ENCODE measurements around the gene SERPINA12. TPM values are rescaled to one million over a fixed set of nuclear protein-coding genes. Genes with fewer than 3 reads are reported as not detected.

The SERPINA12 gene
- total and polyA plus RNA-seq, 10 of the 15 experiments (the other 5 are each of a cell fraction or from before 2014, with no cell fraction given), result not detected

DNA sequence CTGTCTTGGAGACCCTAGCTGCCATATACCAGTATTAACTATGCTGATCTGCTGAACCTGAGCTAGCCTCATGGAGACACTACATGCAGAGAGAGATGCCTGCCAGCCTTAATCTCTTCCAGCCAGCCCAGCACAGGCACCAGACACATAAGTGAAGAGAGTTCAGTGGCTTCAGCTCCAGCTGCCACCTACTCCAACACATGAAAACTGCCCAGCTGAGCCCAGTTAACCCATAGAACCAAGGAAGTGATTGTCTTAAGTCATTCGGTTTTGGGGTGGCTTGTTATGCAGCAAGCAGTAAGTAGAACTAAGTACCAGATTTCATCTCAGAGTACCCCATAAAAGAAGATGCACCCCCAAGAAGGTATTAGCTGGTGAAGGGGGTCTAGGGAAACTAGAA, 64.3 kb downstream of the SERPINA12 start:
- RAD21 ChIA-PET (ENCODE audit: unreplicated experiment), result interaction anchor here (1.1 kb wide), 1 partner anchor 41 kb away, joined by 3 read pairs; no protein-coding TSS in a partner anchor
- BruUV-seq (replicated peaks), result no TSS peak

More for the DNA sequence above, 64.3 kb downstream of the SERPINA12 start:
- Histone ChIP-seq H3K27ac (ENCODE audit: control insufficient read depth, insufficient read depth) (no peak overlapping the region), H3K9ac (ENCODE audit: control insufficient read depth, insufficient read depth, low read length) (no peak overlapping the region), H3K4me3 (no peak overlapping the region), H3K79me2 (ENCODE audit: control insufficient read depth, insufficient read depth, low read length) (no peaks in the 10 kb centered on the region), H3K4me2 (ENCODE audit: control insufficient read depth, insufficient read depth) (no peak overlapping the region), H3K36me3 (ENCODE audit: control insufficient read depth in 2 of 2, insufficient read depth in 2 of 2, low read length in 1 of 2) (no peaks in the 10 kb centered on the region), H3K27me3 (replicated peaks in 1 of 2; ENCODE audit: control insufficient read depth in 2 of 2, insufficient read depth in 2 of 2, low read length in 1 of 2) (no peaks in the 10 kb centered on the region; a peak in 2 of 4 replicates), H4K20me1 (ENCODE audit: control insufficient read depth, insufficient read depth) (no peaks in the 10 kb centered on the region), H3K9me3 (replicated peaks; ENCODE audit: control insufficient read depth, insufficient read depth, low read length) (no peaks in the 10 kb centered on the region; the same call in 2 of the 3 replicates), H3K4me1 (ENCODE audit: control insufficient read depth, insufficient read depth, low read length) (no peaks in the 10 kb centered on the region), H2AFZ (ENCODE audit: control insufficient read depth, low read depth, low read length) (no peak overlapping the region)
- POLR2A ChIA-PET, result no interaction called here
- TF ChIP-seq SIX5 (IDR thresholded peaks at IDR 0.05; ENCODE audit: low read depth, low read length, severe bottlenecking), result no peak
- TF ChIP-seq ZBED1 (IDR thresholded peaks at IDR 0.05; ENCODE audit: borderline replicate concordance), result no peak
- TF ChIP-seq STAT3 (IDR thresholded peaks at IDR 0.05; ENCODE audit: low read depth, low read length), result no peak
- TF ChIP-seq CHD4 (IDR thresholded peaks at IDR 0.05), result no peak
- TF ChIP-seq BHLHE40 (IDR thresholded peaks at IDR 0.05; ENCODE audit: borderline replicate concordance in 1 of 2, low read depth in 2 of 2, low read length in 1 of 2), result no peak
- no peak for TF ChIP-seq NBN (IDR thresholded peaks at IDR 0.05)
- no peak for TF ChIP-seq TCF12 (IDR thresholded peaks at IDR 0.05; ENCODE audit: low read depth, low read length)
- no peak for TF ChIP-seq TCF7 (IDR thresholded peaks at IDR 0.05; ENCODE audit: borderline replicate concordance)
- TF ChIP-seq MEF2B (IDR thresholded peaks at IDR 0.05; ENCODE audit: partially characterized antibody, poor library complexity, severe bottlenecking), result no peak
- TF ChIP-seq HCFC1 (IDR thresholded peaks at IDR 0.05; ENCODE audit: low read length), result no peak
- no peak for TF ChIP-seq HDAC6 (IDR thresholded peaks at IDR 0.05; ENCODE audit: unreplicated experiment)
- no peak for TF ChIP-seq SIN3A (IDR thresholded peaks at IDR 0.05; ENCODE audit: low read depth, low read length)
- TF ChIP-seq BMI1 (IDR thresholded peaks at IDR 0.05; ENCODE audit: borderline replicate concordance), result no peak
- no peak for TF ChIP-seq CEBPB (IDR thresholded peaks at IDR 0.05; ENCODE audit: borderline replicate concordance in 1 of 2, low read depth in 2 of 2, low read length in 2 of 2)
- TF ChIP-seq, protein P1, sequence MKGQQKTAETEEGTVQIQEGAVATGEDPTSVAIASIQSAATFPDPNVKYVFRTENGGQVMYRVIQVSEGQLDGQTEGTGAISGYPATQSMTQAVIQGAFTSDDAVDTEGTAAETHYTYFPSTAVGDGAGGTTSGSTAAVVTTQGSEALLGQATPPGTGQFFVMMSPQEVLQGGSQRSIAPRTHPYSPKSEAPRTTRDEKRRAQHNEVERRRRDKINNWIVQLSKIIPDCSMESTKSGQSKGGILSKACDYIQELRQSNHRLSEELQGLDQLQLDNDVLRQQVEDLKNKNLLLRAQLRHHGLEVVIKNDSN (IDR thresholded peaks at IDR 0.05; ENCODE audit: borderline replicate concordance, extremely low read length, insufficient read depth, low read depth, low read length), result no peak
- TF ChIP-seq, protein P2, sequence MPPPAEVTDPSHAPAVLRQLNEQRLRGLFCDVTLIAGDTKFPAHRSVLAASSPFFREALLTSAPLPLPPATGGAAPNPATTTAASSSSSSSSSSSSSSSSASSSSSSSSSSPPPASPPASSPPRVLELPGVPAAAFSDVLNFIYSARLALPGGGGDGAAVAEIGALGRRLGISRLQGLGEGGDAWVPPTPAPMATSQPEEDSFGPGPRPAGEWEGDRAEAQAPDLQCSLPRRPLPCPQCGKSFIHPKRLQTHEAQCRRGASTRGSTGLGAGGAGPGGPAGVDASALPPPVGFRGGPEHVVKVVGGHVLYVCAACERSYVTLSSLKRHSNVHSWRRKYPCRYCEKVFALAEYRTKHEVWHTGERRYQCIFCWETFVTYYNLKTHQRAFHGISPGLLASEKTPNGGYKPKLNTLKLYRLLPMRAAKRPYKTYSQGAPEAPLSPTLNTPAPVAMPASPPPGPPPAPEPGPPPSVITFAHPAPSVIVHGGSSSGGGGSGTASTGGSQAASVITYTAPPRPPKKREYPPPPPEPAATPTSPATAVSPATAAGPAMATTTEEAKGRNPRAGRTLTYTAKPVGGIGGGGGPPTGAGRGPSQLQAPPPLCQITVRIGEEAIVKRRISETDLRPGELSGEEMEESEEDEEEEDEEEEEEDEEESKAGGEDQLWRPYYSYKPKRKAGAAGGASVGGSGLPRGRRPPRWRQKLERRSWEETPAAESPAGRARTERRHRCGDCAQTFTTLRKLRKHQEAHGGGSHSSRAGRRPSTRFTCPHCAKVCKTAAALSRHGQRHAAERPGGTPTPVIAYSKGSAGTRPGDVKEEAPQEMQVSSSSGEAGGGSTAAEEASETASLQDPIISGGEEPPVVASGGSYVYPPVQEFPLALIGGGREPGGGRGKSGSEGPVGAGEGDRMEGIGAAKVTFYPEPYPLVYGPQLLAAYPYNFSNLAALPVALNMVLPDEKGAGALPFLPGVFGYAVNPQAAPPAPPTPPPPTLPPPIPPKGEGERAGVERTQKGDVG (CRISPR knock-in tag; IDR thresholded peaks at IDR 0.05), result no peak
- no peak for TF ChIP-seq FOXM1 (IDR thresholded peaks at IDR 0.05; ENCODE audit: low read depth, low read length)
- WGBS (ENCODE audit: insufficient coverage, insufficient replicate concordance, low lambda C conversion rate, missing lambda C conversion rate), result 0% methylated on average over 1 of the region's 1 CpG
- no peak for ATAC-seq
- no peak for FAIRE-seq
- DNase-seq (ENCODE audit: low read depth, low spot score), result no peak
- intact Hi-C loops (cut with micrococcal nuclease; ENCODE audit: unreplicated experiment), result no loop called here
- in situ Hi-C loops (cut with MboI), result no loop called here
- SMC1A ChIA-PET (ENCODE audit: uncharacterized antibody, unreplicated experiment), result interaction anchor here (1.2 kb wide), 1 partner anchor 41 kb away, joined by 3 read pairs; no protein-coding TSS in a partner anchor
- CTCF ChIA-PET, result interaction anchor here (1.0 to 1.2 kb wide), 4 partner anchors 11 to 104 kb away, joined by 3 to 6 read pairs (median 4); no protein-coding TSS in a partner anchor

All from GM12878 (cell line).